GM19328 (cell line): ENCODE measurements around the gene SCAP.
"Not testable (repeated sequence)": the region's sequence is repeated elsewhere in the genome, so short reads cannot be mapped to it uniquely, and the experiment has no call there.

Source experiments
- ATAC-seq: cut with Tn5 transposase; IDR thresholded peaks from one replicate; pipeline ENCODE4 v1.9.1; 2021; ENCODE audit warnings: mild to moderate bottlenecking, moderate library complexity; ENCODE audit not compliant: unreplicated experiment

Gene SCAP

DNA sequence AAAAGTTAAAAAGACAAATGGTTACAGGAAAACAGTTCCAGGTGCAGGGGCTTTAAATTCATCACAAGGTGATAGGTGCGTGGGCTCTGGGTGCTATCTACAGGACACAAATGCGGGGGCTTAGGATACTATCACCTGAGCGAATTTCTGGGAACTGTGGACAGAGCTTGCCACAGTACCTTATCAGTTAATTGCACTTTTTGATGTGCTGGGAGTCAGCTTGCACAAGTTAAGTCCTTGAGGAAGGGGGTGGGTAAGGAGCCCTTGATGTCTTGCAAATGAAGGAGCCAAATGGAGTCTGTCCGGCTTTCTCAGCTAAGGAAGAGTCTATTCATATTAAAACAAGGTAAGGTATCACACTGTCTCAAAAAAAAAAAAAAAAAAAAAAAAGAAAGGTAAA is 6.0 kb upstream of the SCAP start:
- ATAC-seq = not testable (repeated sequence)

- ATAC-seq = not testable (repeated sequence)
These were observed 4.5 kb upstream of the SCAP start for GRCh38 chr3:47480267-47480666.

GRCh38 chr3:47479826-47480160 is 4.1 kb upstream of the SCAP start:
- no peak for ATAC-seq

GRCh38 chr3:47478022-47478421 is 2.3 kb upstream of the SCAP start:
- no peak for ATAC-seq

GRCh38 chr3:47476644-47477199 is 981 bp upstream of the SCAP start:
- no peak for ATAC-seq

- ATAC-seq = no peak
These were observed 537 bp upstream of the SCAP start for GRCh38 chr3:47476330-47476626.

DNA sequence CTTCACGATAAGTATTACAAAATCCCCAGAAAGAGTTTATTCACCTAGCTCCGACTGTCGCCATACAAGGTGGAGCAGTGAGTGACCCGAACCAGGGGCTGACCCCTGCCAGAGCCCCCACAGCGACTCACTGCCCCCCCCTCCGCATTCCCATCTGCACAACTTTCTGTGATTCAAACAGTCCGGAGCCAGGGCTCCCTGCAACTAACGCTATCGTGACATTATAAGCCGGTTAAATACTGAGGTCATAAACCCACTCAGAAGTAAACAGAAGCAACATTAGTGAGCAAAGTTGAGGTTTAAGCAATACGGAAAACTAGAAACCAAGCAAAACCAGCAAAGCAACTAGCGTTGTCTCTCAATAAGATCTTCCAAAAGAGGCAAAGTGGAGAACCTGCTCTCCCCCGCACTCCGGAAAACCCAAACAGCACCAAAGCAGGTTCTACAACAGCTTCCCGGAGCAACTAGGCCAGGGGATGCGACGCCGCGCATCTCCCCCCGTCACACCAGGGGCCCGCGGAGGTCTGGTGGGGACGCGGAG is 642 bp downstream of the SCAP start:
- ATAC-seq = no peak

DNA sequence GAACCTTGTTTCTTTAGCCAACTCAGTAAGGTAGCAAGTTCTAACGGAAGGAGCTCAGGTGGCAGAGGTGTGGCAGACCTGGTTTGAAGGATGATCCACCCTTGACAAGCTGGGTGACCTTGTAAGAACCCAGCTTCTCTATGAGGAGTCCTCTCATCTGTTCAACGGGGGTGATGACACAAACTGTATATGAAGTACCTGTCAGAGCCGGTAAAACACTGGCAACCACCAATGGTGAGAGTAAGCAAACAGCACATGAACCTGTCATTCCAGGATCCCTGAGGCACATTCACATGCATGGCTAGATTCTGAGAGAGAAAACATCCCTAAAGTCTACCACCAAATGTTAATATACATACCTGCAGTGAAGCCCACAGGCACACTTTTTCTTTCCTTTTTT is 2.4 kb downstream of the SCAP start:
- ATAC-seq = no peak

GRCh38 chr3:47469616-47470015 is 6.1 kb downstream of the SCAP start:
- no peak for ATAC-seq

GRCh38 chr3:47468315-47468714 is 7.4 kb downstream of the SCAP start:
- ATAC-seq = not testable (repeated sequence)

DNA sequence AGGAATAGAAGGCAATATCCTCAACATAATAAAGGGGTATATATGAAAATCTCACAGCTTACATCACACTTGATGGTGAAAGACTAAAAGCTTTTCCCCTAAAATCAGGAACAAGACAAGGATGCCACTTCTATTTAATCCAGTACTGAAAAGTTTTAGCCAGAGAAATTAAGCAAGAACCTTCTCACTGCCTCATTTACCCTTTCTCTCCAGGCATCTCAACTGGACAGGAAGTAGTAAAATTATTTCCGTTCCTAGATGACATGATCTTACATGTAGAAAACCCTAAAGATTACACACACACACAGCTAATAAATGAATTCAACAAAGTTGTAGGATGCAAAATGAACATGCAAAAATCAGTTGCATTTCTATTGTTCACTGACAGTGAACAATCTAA is 11.2 kb downstream of the SCAP start:
- ATAC-seq = no peak

- not testable (repeated sequence) for ATAC-seq
These were observed 16.1 kb downstream of the SCAP start for GRCh38 chr3:47459534-47460085.

- ATAC-seq = no peak
These were observed 18.8 kb downstream of the SCAP start for GRCh38 chr3:47456984-47457383.

GRCh38 chr3:47455806-47456452 is 19.8 kb downstream of the SCAP start:
- ATAC-seq = no peak

DNA sequence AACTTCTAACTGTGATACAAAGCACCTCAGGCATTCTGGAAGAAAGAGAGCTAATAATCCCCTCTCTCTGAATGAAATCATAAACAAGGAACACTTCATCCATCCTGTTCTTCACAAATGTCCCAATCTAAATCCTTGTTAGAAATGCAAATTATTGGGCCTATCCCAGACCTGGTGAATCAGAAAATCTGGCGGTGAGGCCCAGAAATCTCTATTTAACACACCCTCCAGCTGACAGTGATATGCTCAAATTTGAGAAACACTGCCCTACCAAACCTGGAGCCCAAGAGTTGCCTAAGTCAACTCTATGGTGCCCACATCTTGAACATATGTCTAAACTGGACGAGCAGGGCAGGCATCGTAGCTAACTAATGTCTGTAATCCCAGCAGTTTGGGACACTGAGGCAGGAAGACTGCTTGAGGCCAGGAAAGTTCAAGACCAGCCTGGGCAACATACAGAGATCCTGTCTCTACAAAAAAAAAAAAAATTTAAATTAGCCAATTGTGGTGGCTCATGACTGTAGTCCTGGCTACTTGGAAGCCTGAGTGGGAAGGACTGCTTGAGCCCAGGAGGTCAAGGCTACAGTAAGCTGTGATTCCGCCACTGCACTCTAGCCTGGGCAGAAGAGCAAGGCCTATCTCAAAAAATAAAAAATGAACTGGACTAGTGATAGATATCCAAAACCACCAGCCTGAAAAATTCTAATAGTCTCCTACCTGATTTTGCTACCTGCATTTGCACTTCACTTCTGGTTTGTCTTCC is 23.1 kb downstream of the SCAP start:
- no peak for ATAC-seq

DNA sequence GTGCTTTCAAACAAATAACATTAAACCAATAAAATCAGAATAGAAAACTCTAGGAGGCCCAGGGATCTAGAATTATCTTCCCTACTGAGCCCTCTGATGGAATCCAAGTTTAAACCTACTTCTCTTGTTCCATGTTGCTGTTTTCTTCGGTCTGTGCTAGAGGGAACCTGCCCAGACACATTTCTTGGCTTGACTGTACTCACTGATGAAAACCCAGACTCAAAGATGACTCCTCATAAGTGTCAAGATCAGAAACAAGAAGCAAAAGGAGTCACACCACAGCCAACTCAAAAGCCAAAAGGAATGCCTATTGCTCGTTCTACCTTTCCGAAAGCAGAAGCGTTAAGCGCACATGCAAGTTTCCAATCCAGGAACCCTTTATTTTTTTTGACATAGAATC is 31.6 kb downstream of the SCAP start:
- ATAC-seq = no peak

GRCh38 chr3:47443611-47443995 is 32.1 kb downstream of the SCAP start:
- no peak for ATAC-seq

GRCh38 chr3:47441796-47442551 is 33.8 kb downstream of the SCAP start:
- no peak for ATAC-seq

GRCh38 chr3:47440131-47440530 is 35.6 kb downstream of the SCAP start:
- ATAC-seq = no peak

GRCh38 chr3:47436180-47436579 is 39.6 kb downstream of the SCAP start:
- ATAC-seq = no peak

DNA sequence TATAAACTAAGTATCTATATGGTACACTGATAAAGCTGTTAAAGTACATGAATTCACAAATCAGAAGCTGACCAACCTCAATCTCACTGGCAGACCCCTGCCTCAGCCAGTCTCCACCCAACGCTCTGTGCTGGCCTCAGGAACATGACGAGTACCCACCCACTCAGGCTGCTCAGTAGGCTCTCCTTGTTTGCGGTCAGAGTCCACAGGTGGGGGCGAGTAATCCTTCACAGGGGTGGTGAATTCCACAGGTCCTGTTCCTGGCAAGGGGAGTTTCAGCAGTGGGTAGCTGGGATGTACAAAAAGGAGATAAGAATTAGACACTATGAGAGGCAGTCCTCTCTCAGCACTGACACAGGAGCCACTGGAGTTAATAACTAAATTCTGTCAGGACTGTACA is 40.9 kb downstream of the SCAP start:
- no peak for ATAC-seq
